NCI-H345 (cell line): ENCODE measurements around the gene NUP37.
"Not testable (repeated sequence)": the region's sequence is repeated elsewhere in the genome, so short reads cannot be mapped to it uniquely, and the experiment has no call there.

Source experiments
- DNase-seq: peaks from one replicate; lab custom pipeline; 2025; lab: John Stamatoyannopoulos, UW

Gene NUP37, protein sequence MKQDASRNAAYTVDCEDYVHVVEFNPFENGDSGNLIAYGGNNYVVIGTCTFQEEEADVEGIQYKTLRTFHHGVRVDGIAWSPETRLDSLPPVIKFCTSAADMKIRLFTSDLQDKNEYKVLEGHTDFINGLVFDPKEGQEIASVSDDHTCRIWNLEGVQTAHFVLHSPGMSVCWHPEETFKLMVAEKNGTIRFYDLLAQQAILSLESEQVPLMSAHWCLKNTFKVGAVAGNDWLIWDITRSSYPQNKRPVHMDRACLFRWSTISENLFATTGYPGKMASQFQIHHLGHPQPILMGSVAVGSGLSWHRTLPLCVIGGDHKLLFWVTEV

DNA sequence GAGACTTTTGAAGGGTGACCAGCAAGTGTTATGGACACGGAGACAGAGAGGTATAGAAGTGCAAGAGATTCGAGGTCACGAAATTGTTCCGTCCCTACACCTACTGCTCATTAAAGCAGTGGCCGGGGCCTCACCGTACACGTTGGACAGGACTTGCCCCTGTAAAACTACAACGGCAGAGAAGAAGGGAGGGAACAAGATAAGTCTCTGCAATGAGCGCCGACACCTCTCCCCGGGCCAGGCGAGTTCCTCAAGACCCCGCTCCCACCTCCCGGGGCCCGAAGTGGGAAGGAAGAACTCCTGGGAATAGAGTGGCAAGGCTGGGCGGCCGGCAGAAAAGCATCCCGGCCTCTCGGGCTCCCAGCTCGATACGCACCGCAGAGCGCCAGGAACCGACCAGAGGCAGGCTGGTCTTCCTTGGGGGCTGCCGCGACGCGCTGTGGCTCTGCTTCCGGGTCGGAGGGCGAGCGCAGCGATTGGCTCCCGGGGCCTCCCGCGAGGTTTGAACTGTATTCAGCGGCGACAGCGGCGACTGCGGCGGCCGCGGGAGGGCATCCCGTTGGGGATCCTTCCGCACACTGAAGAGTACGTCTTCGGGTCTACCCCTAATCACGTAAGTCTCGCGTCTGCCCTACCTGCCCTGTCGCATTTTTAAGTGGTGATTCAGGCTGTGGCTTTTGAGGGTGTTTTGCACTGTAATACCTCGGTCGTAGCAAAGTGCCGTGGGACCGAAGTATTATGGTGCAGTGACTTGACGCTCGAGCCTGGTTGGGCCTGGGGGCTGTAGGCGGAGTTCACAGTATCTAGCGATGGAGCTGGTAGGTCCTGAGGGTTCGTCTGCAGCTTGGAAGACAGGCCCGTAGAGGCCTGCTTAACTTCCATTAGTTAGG lies at the start of gene NUP37, which contains the start of gene PARPBP:
TSS of gene NUP37 (minus strand) at position 441 of the 890 bp plus-strand sequence. CDS start 1,596 bp downstream, outside the sequence.
TSS of gene PARPBP (plus strand) at position 510 of the 890 bp plus-strand sequence. CDS start 3,706 bp downstream, outside the sequence.
- DNase-seq: peak; percentile 89

DNA sequence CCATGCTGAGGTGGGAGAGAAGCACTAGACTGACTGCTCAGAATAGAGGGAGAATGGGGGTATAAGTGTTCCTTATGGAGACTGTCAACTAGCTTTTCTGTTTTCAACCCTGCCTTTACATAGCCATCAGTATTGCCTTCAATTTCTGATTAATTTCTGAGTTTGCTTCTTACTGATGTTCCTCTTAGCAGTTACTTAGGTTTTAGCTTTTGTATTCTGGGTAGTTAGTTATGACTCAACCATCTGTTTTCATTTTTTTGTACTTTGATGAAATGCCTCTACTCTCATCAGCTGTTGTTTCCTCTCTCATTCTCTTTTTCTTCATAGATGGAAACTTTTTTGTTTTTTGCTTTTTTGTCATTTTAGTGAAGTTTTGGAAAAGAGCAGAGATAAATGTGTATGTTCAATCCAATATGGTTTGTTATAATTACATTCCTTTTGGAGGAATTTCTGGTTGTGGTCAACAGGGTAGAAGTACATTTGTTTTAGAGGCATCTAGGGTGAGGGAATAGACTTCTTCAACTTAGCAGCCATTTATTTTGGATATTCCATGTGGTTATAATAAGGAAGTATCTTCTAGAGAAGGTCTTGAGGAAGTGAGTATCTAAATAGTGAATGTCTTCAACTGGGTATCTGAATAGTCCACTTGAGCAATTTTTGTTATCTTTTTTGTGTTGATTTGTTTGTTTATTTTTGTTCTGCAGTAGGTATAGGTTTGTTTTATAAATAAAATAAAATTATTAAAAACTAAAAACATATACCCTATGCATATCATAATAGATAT lies 48.1 kb upstream of the NUP37 start:
- no peak for DNase-seq

DNA sequence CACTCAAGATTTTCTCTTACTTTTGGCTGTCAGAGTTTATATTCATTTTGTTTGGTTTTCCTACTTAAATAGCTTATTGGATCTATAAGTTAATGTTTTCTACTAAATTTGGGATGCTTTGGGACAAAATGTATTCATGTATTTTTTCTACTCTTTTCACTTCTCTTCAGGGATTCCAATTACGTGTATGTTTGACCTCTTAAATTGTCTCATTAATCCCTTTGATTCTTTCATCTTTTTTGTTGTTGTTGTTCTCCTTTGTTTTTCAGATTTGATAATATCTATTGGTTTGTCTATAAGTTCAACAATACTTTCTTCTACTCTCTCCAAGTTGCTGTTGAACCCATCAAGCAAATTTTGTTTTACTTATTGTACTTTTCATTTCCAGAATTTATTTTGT lies 43.5 kb upstream of the NUP37 start:
- no peak for DNase-seq

DNA sequence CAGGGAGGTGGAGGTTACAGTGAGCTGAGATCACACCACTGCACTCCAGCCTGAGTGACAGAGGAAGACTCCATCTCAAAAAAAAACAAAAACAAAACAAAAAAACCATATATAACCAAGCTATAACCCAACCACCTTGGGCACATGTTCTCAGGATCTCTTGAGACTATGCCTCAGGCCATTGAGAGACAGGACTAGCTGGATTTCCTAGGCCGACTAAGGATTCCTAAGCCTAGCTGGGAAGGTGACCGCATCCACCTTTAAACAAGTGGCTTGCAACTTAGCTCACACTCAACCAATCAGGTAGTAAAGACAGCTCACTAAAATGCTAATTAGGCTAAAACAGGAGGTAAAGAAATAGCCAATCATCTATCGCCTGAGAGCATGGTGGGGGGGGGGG lies 35.3 kb upstream of the NUP37 start:
- not testable (repeated sequence) for DNase-seq

DNA sequence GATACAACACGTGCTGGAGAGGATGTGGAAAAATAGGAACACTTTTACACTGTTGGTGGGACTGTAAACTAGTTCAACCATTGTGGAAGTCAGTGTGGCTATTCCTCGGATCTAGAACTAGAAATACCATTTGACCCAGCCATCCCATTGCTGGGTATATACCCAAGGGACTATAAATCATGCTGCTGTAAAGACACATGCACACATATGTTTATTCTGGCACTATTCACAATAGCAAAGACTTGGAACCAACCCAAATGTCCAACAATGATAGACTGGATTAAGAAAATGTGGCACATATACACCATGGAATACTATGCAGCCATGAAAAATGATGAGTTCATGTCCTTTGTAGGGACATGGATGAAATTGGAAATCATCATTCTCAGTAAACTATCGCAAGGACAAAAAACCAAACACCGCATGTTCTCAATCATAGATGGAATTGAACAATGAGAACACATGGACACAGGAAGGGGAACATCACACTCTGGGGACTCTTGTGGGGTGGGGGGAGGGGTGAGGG lies 27.2 kb upstream of the NUP37 start:
- DNase-seq: not testable (repeated sequence)

DNA sequence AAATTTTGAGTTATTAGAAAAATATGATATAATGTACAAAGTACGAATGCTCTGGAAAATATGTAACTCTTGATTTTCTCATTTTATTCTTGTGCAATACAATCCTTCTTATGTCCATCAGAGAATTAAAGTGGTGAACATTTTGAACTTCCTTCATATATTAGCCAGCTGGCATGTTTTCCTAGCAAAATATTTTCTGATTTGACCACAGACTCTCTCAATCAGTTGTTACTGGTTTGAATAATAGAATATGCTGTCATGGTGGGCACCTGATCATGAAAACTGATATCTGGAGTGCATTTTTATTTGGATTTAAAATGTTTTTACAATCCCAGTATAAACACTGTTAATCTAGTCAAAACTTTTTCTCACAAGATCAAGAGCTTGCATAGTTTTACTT lies 24.3 kb upstream of the NUP37 start:
- DNase-seq: no peak

DNA sequence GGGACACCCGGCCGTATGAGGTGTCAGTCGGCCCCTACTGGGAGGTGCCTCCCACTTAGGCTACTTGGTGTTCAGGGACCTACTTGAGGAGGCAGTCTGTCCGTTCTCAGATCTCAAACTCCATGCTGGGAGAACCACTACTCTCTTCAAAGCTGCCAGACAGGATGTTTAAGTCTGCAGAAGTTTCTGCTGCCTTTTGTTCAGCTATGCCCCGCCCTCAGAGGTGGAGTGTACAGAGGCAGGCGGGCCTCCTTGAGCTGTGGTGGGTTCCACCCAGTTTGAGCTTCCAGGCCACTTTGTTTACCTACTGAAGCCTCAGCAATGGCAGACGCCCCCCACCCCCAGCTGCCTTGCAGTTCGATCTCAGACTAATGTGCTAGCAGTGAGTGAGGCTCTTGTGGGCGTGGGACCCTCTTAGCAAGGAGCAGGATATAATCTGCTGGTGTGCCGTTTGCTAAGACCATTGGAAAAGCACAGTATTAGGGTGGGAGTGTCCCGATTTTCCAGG lies 23.0 kb upstream of the NUP37 start:
- not testable (repeated sequence) for DNase-seq

DNA sequence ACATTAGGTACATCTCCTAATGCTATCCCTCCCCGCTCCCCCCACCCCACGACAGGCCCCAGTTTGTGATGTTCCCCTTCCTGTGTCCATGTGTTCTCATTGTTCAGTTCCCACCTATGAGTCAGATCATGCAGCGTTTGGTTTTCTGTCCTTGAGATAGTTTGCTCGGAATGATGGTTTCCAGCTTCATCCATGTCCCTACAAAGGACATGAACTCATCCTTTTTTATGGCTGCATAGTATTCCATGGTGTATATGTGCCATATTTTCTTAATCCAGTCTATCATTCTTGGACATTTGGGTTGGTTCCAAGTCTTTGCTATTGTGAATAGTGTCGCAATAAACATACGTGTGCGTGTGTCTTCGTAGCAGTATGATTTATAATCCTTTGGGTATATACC lies 17.7 kb upstream of the NUP37 start:
- not testable (repeated sequence) for DNase-seq

DNA sequence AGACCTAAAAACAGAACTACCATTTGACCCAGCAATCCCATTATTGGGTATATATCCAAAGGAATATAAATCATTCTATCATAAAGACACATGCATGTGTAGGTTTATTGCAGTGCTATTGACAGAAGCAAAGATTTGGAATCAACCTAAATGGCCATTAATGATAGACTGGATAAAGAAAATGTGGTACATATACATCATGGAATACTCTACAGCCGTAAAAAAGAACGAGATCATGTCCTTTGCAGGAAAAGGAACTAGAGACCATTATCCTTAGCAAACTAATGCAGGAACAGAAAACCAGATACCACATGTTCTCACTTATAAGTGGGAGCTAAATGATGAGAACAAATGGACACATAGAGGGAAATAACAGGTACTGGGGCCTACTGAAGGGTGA lies 11.5 kb upstream of the NUP37 start:
- not testable (repeated sequence) for DNase-seq

DNA sequence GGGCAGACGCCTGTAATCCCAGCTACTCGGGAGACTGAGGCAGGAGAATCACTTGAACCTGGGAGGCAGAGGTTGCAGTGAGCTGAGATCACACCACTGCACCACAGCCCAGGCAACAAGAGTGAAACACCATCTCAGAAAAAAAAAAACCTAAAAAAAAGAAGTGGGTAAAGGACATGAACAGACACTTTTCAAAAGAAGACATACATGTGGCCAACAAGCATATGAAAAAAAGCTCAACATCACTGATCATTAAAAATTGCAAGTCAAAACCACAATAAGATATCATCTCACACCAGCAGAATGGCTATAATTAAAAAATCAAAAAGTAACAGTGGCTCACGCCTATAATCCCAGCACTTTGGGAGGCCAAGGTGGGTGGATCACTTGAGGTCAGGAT lies 10.8 kb upstream of the NUP37 start:
- not testable (repeated sequence) for DNase-seq

DNA sequence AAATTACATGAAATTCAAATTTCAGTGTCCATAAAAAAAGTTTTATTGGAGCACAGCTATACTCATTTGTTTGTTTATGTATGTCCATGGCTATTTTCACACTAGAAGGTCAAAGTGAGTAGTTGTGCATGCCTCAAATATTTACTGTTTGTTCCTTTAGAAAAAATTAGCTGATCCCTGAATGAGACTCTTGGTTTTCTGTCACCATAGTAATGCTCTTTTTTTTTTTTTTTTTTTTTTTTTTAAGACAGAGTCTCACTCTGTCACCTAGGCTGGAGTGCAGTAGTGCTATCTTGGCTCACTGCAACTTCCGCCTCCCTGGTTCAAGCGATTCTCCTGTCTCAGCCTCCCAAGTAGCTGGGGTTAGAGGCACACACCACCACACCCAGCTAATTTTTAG lies 1.4 kb upstream of the NUP37 start:
- not testable (repeated sequence) for DNase-seq

DNA sequence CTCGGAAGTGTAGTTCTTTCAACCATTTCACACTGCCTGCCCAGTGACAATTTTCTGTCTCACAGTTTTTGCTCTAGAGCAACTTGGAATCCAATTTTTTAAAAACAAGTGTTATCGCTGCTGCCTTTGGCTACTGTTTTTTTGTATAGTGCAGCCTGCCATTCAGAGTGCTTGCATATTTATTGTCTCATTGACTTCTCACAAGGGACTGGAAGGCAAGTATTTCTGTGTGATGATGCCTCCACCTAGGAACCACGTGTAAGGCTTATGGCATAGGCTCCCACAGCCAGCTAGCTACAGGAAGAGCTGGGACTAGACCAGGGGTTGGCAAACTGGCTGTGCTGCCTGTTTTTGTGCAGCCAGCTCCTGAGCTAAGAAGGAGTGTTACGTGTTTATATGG lies 972 bp upstream of the NUP37 start:
- DNase-seq: no peak

DNA sequence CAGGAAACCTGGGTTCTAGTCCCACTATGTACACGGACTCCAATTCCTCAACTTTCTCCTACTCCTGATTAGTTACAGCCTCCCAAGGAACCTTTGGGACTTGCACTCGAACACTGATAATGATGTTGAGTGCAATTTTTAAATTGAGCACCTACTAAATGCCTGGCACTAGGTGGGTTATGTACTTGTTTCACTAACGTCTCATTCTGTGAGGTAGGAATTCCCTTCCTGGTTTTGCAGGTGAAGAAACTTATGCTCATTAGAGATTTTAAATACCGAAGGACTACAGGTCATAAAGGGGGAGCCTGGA lies 605 bp upstream of the NUP37 start:
- DNase-seq: no peak

DNA sequence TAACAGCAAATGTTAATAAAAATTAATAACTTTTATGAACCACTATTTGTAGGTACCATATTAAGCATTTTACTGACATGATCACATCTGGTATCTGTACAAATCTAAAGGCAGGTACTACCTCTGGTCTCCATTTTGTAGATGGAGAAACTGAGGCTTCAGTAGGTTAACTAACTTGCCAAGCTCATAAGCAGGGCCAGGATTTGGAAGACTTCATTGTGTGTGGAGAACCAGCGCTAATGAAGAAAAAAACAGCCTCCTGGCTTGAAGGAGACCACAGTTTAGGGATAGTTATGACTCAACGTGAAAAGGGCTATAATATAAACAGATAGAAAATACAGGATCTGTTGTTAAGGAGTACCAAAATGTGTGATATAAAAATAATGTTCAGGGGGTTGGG lies 1.0 kb downstream of the NUP37 start:
- DNase-seq: no peak

DNA sequence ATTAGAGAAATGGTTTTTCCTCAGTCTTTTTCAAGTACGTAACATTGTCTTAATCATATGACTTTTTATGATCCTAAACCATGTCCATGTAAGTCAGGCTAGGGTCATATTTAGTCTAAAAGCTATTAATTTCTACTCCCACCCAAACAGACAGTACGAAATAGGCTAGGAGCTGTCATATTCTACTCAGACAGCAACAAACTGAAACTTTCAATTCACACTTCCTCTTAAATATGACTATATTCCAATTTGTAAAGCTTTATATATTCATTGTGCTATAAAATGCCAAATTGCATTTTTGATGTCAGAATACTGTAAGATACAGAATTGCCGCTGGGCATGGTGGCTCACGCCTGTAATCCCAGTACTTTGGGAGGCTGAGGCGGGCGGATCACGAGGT lies 3.5 kb downstream of the NUP37 start:
- no peak for DNase-seq

DNA sequence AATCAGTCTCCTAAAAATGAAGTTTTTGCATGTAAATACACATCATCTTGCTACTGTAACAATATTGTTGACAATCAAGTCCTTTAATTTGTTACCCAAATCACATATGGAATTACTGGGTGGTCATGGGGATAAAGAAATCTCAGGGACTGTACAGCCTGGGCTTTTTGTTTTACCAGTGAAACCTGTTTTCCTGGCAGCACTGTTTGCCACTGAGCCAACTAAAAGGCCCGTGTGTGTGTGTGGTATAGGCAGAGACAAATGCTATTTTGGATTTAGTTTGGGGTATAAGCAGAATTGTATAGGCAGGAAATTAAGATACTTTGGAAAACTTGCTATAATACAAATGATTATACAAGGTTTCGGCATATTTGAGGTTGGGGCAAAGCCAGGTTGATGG lies 5.7 kb downstream of the NUP37 start:
- DNase-seq: no peak

DNA sequence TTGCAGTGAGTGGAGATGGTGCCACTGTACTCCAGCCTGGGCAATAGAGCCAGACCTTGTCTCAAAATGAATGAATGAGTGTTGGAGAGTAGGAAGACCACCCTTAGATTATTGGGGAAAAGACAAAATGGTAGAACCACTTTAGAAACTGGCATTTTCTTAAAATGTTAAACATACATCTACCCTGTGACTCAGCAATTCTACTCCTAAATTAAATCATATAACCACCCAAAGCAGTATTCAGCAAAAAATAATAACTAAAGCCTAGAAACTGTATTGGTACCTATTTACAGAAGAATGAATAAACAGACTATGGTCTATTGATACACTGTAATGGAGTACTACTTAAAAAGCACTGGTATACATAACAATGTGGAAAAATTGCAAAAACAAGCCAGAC lies 9.1 kb downstream of the NUP37 start:
- DNase-seq: no peak

DNA sequence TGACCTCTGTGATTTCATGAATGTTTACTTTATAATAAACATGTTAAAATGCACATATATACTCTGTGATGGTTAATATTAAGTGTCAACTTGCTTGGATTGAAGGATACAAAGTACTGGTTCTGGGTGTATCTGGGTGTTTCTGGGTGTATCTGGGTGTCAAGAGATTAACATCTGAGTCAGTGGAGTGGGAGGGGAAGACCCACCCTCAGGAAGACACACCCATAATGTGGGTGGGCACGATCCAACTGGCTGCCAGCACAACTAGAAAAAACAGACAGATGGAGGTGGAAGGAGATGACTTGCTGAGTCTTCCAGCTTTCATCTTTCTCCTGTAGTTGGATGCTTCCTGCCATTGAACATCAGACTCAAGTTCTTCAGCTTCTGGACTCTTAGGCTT lies 11.9 kb downstream of the NUP37 start:
- DNase-seq: no peak

DNA sequence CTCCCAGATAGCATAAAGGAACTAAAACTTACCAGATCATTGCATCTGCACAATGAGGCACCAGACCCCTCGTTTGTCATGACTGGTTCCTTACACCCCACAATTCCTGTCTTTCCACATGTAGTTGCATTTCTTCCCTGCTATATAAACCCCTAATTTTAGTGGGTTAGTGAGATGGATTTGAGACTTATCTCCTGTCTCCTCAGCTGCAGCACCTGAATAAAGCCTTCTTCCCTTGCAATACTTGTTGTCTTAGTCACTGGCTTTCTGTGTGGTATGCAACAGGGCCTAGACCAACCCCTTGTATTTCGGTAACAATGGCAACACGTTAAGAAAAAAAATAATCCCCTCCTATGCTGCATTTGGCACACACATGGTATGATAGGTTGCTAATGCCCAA lies 13.0 kb downstream of the NUP37 start:
- no peak for DNase-seq

DNA sequence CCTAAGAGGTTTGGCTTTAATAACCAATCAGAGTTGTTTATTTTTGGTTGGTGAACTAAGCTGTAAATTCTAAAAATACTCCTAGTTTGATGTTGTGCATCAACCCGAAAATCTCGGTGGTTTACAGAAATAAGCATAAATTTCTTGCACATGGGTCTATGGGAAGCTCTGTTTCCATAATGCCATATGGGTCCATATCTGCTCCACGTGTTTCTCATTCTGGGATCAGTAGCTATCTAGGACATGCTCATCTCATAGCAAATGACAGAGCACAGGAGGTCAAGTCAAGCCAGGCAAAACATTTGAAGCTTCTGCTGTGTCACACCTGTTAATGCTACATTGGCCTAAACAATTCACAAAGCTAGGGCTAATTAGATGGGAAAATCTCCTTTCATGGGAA lies 23.1 kb downstream of the NUP37 start:
- DNase-seq: no peak

DNA sequence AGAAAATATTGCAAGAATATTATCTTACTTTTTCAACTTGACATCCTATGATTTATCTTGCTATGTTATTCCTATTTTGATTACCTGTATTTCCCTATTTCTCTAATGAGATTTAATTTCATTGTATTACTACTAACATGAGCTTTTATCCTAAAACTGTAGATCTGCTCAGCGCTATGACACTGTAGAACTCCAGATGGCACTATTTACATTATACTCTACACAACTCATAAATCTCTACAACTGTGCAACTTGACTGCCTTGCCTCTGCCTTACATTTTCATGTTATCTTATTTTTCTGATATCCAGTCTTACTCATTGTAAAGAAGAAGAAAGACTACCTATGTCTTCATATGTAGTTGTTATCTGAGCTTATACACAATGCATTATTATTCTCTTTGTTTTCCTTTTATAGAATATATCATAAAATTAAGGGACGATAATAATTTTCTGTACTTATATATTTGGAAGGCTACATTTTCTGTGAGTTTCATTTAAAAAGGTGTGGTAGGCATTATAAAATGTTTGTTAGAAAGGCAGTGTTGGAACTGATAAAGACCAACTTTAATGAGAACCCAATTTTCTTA lies 24.1 kb downstream of the NUP37 start:
- peak; percentile 1 for DNase-seq

DNA sequence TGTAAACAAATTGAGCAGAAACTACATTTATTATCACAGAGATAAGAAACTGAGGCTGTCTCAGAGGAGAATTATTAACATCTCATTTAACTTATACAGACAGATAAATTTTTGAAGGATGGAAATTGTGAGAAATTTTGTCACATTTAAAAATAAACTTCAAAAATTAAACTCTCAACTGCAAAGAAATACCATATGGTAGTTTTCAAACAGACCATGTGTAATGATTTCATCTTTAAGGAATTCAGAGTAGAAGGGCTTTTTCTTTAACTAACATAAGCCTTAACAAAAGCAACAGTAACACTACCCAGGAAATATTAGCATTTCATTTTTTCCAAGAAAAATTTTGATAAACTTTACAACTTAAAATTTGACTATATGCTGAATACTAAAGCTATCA lies 26.6 kb downstream of the NUP37 start:
- DNase-seq: no peak
